ENCODE measurements around the gene DNAJC27. TPM values are rescaled to one million over a fixed set of nuclear protein-coding genes. Genes with fewer than 3 reads are reported as not detected.

DNAJC27 gene
- total RNA-seq (2011; cell fraction: chromatin; rRNA removed; ENCODE audit: low replicate concordance) = 4.1 and 14.7 TPM in 2 replicates
- total RNA-seq (2011; cell fraction: nucleolus; rRNA removed) = 4.2 and 4.5 TPM in 2 replicates
- total RNA-seq (2011; cell fraction: nucleoplasm; rRNA removed) = 8.4 and 12.7 TPM in 2 replicates
- total RNA-seq (2014; rRNA removed) = 1.6 and 3.0 TPM in 2 replicates
- total RNA-seq (2014; rRNA removed; fragmentation: Illumina TruSeq; extraction: Trizol) = 3.2 TPM in 2 replicates
- total RNA-seq (2015; rRNA removed; fragmentation: Illumina TruSeq; extraction: Trizol) = 2.8 and 4.0 TPM in 2 replicates
- 2.4 and 2.8 TPM in 2 replicates for total RNA-seq (2021)
- polyA plus RNA-seq (2011; rRNA removed) = 3.8 and 4.3 TPM in 2 replicates
- 0.60 and 2.4 TPM in 2 replicates for polyA plus RNA-seq (2011; cell fraction: cytosol; rRNA removed)
- 6.5 and 7.5 TPM in 2 replicates for polyA plus RNA-seq (2011; cell fraction: nucleus; rRNA removed)
- polyA plus RNA-seq (2012) = 1.3 and 1.8 TPM in 2 replicates
- polyA plus RNA-seq (2014; fragmentation: Illumina TruSeq; extraction: Trizol) = 2.3 and 3.0 TPM in 2 replicates
- polyA plus RNA-seq (2014; fragmentation: Nextera tagmentation; extraction: Ambion mirVana) = 1 to 10 TPM in 1 of 2 experiments, under 1 TPM in 1; 0.53 to 1.1 TPM
- 3.2 and 5.9 TPM in 2 replicates for polyA plus RNA-seq (2014; rRNA removed)
- 4.4 and 10.4 TPM in 2 replicates for polyA minus RNA-seq (2011; rRNA and poly(A)+ RNA removed)
- 0.46 and 2.7 TPM in 2 replicates for polyA minus RNA-seq (2011; cell fraction: cytosol; rRNA and poly(A)+ RNA removed)
- 6.6 and 8.4 TPM in 2 replicates for polyA minus RNA-seq (2011; cell fraction: nucleus; rRNA and poly(A)+ RNA removed)
- percentile 70 among the genes with signal in this experiment for Bru-seq, nascent RNA
- percentile 69 among the genes with signal in this experiment for BruChase-seq, experiment 1, labeled RNA remaining after a 2-hour chase
- percentile 65 among the genes with signal in this experiment for BruChase-seq, experiment 2, labeled RNA remaining after a 6-hour chase
- long read RNA-seq, experiment 1, partial matches to known transcripts = 0 of 1 reads
- long read RNA-seq, experiment 1, other reads (novel, unspliced or antisense) = 1 of 1 reads
- long read RNA-seq, experiment 2 = 0 reads
- long read RNA-seq, experiment 3, partial matches to known transcripts = 0 of 1 reads
- long read RNA-seq, experiment 3, other reads (novel, unspliced or antisense) = 1 of 1 reads

- Histone ChIP-seq H3K4me3 (peak within 1 kb of the TSS; percentile 81), H3K4me2 (ENCODE audit: insufficient read depth, low read length) (peak within 1 kb of the TSS; percentile 82), H3K27me3 (ENCODE audit: control insufficient read depth in 2 of 2, insufficient read depth in 2 of 2, low read length in 2 of 2) (no peaks in the 10 kb centered on the region), H3K36me3 (ENCODE audit: control insufficient read depth, insufficient read depth, low read length) (peaks cover 5% of the 10 kb centered on the region; the same call in 1 of the 3 replicates), H4K20me1 (replicated peaks; ENCODE audit: control insufficient read depth, insufficient read depth, low read length) (no peaks in the 10 kb centered on the region), H3K79me2 (ENCODE audit: control insufficient read depth, insufficient read depth, low read length) (peaks cover 35% of the 10 kb centered on the region), H2AFZ (ENCODE audit: low read depth, low read length) (peak within 1 kb of the TSS; percentile 100), H3K9me3 (replicated peaks; ENCODE audit: control insufficient read depth, insufficient read depth, low read depth, low read length) (no peaks in the 10 kb centered on the region), H3K4me1 (replicated peaks in 1 of 2; ENCODE audit: control insufficient read depth in 2 of 2, insufficient read depth in 2 of 2, low read length in 2 of 2) (peaks cover 6 to 25% of the 10 kb centered on the region in 2 experiments), H3K9ac (ENCODE audit: insufficient read depth in 1 of 2, low read depth in 2 of 2, low read length in 2 of 2) (peak within 1 kb of the TSS; percentile 94 to 96), H3K9me1 (ENCODE audit: control insufficient read depth, insufficient read depth, low read length) (no peaks in the 10 kb centered on the region), H3K27ac (ENCODE audit: extremely low read depth, low read depth, low read length) (peak within 1 kb of the TSS; percentile 94)
- peak; percentile 98 to 99 (median 98) for DNase-seq (ENCODE audit: extremely low read depth in 1 of 4, low spot score in 3 of 4)
- no TSS peak for BruUV-seq (replicated peaks)
- peak; percentile 92 for FAIRE-seq
- ChIA-PET POLR2A (interaction anchor here (0.8 to 1.7 kb wide), 3 partner anchors 11 to 63 kb away, joined by 3 to 5 read pairs (median 5); no protein-coding TSS in a partner anchor), CTCF (ENCODE audit: low intra/inter-chr PET ratio) (interaction anchor here (0.7 kb wide), 1 partner anchor 19 kb away, joined by 3 read pairs; no protein-coding TSS in a partner anchor)
- intact Hi-C loops (cut with micrococcal nuclease) (loop anchor here (5.0 to 10.0 kb wide), 3 partner anchors 49 to 557 kb away; partner anchors contain the start of gene ADCY3), in situ Hi-C loops (cut with MboI) (no loop called here)
- WGBS (ENCODE audit: insufficient coverage, low coverage, missing lambda C conversion rate) = 1% methylated on average over 60 of the region's 72 CpGs
- ATAC-seq = peak; percentile 97
- TF ChIP-seq NCOA1 (IDR thresholded peaks at IDR 0.05; ENCODE audit: low read depth) = no peak
- no peak for TF ChIP-seq MEF2A (IDR thresholded peaks at IDR 0.05; ENCODE audit: control insufficient read depth, low read depth, low read length)
- no peak for TF ChIP-seq ZNF449 (CRISPR knock-in tag; IDR thresholded peaks at IDR 0.05)
- no peak for TF ChIP-seq XRCC4 (IDR thresholded peaks at IDR 0.05; ENCODE audit: extremely low read depth, insufficient read depth, insufficient read length)
- TF ChIP-seq RFX1 (IDR thresholded peaks at IDR 0.05) = peak; percentile 87
- TF ChIP-seq ZNF699 (CRISPR knock-in tag; IDR thresholded peaks at IDR 0.05; ENCODE audit: insufficient replicate concordance) = no peak
- TF ChIP-seq KAT7 (CRISPR knock-in tag; IDR thresholded peaks at IDR 0.05; ENCODE audit: borderline replicate concordance) = no peak; the same call in 1 of the 2 replicates
- TF ChIP-seq RHOXF2B (CRISPR knock-in tag; conservative IDR thresholded peaks at IDR 0.05) = no peak
- TF ChIP-seq ZNF277 (CRISPR knock-in tag; IDR thresholded peaks at IDR 0.05; ENCODE audit: borderline replicate concordance) = no peak
- TF ChIP-seq POLR2B (IDR thresholded peaks at IDR 0.05; ENCODE audit: low read depth, partially characterized antibody) = peak; percentile 93
- TF ChIP-seq HMG20A (CRISPR knock-in tag; conservative IDR thresholded peaks at IDR 0.05) = no peak
These were observed at the start of gene DNAJC27 for GRCh38 chr2:24971536-24972314. Gene DNAJC27, minus strand, starts transcription at chr2:24971955. Its CDS starts 51 bp downstream, at chr2:24971904.

Data from K562 (cell line).